Esophagus muscularis mucosa (tissue), 4 donors: Measurements from ENCODE around the gene ZBTB46.

ENCODE experiments used
- EP300 ChIP-seq: sonication (generic); formaldehyde crosslinking; IDR thresholded peaks from one replicate; pipeline ENCODE4 v1.6.1; 2017; ENCODE audit warnings: antibody characterized with exemption
- POLR2A ChIP-seq: fragments of 450-650 bp; IDR thresholded peaks from one replicate; pipeline ENCODE4 v1.6.1; 2017; ENCODE audit warnings: antibody characterized with exemption, moderate library complexity, mild to moderate bottlenecking, low read depth
- TF ChIP-seq, protein P1 (sequence below), 3 experiments: fragments of 200-600 bp in 2 of 3; fragments of 450-650 bp in 1 of 3; sonication (generic) in 2 of 3; IDR thresholded peaks; one replicate each; pipeline ENCODE4 v1.5.1; 2017 to 2019; ENCODE audit warnings: antibody characterized with exemption in 3 of 3, mild to moderate bottlenecking in 2 of 3, moderate library complexity in 1 of 3

DNA sequence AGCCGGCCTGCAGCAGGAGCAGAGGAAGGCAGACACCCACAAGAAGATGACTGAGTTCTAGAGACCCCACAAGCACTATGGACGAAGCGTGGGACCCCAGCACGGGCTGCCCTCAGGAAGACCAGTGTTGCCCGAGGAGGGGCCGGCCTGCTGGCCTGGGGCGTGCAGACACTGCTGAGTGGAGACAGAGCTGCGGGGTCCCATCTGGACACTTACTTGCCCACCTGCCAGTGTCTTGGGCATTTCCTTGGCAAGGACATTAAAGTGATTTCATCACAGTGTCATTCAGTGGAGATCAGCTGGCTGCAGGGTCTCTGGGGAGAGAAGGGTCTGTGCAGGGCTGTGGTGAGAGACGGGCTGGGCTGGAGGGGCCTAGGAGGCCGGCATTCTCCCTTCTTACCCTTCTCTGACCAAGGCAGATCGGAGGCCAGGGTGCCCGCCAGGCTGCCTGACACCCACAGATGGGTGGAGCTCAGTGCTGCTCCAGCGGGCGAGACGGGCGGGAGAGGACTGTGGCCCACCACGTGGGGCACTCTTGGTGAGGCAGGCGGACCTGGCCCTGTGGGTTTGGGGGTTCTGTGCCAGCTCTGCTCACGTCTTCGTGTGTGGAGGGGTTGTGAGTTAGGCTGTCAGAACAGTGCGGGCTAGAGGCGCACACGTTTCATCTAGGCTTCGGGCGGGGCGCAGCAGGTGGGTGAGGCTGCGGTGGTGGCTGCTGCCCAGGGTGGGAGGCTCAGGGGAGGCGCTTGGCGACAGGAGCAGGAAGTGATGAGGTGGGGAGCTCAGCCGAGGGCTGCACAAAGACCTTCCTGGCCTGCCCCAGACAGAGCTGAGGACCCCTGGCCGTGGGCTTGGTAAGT is 95.0 kb downstream of the ZBTB46 start, which contains the start of gene LIME1:
- TF ChIP-seq POLR2A (no peak), EP300 (no peak)
- TF ChIP-seq, protein P1, sequence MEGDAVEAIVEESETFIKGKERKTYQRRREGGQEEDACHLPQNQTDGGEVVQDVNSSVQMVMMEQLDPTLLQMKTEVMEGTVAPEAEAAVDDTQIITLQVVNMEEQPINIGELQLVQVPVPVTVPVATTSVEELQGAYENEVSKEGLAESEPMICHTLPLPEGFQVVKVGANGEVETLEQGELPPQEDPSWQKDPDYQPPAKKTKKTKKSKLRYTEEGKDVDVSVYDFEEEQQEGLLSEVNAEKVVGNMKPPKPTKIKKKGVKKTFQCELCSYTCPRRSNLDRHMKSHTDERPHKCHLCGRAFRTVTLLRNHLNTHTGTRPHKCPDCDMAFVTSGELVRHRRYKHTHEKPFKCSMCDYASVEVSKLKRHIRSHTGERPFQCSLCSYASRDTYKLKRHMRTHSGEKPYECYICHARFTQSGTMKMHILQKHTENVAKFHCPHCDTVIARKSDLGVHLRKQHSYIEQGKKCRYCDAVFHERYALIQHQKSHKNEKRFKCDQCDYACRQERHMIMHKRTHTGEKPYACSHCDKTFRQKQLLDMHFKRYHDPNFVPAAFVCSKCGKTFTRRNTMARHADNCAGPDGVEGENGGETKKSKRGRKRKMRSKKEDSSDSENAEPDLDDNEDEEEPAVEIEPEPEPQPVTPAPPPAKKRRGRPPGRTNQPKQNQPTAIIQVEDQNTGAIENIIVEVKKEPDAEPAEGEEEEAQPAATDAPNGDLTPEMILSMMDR (IDR thresholded peaks at IDR 0.05): no peak
